A549 (cell line): ENCODE data around the gene CACUL1. TPM values are rescaled to one million over a fixed set of nuclear protein-coding genes. Genes with fewer than 3 reads are reported as not detected.

Experiments used
- CBX8 ChIP-seq: fragments of 200-600 bp; sonication (generic); IDR thresholded peaks from 2 replicates; pipeline ENCODE4 v1.6.1; 2016
- EHF ChIP-seq: fragments of 250-450 bp; sonication (Bioruptor Pico); IDR thresholded peaks from 2 replicates; pipeline ENCODE4 v1.5.0; 2020; ENCODE audit warnings: mild to moderate bottlenecking
- ESRRA ChIP-seq: fragments of 150-350 bp; IDR thresholded peaks from 2 replicates; pipeline ENCODE4 v1.6.1; 2014; ENCODE audit warnings: mild to moderate bottlenecking, low read length, borderline replicate concordance
- FOSL2 ChIP-seq, 2 experiments: fragments of 450-650 bp in 1 of 2; fragments of >200 bp in 1 of 2; sonication (Bioruptor Twin) in 1 of 2; formaldehyde crosslinking; IDR thresholded peaks; 2 replicates each; pipeline versions ENCODE4 v1.5.0 to v1.6.1; 2016 to 2020; ENCODE audit warnings: mild to moderate bottlenecking in 1 of 2, moderate library complexity in 1 of 2
- GATA3 ChIP-seq: IDR thresholded peaks from 2 replicates; pipeline ENCODE4 v1.6.1; 2012; ENCODE audit warnings: borderline replicate concordance
- HDAC2 ChIP-seq: fragments of 200-600 bp; sonication (generic); IDR thresholded peaks from 2 replicates; pipeline ENCODE4 v1.6.1; 2016
- HOXA7 ChIP-seq: fragments of 250-450 bp; sonication (Bioruptor Pico); IDR thresholded peaks from 2 replicates; pipeline ENCODE4 v1.5.0; 2020; ENCODE audit warnings: mild to moderate bottlenecking, moderate library complexity
- MAFK ChIP-seq: fragments of 450-650 bp; IDR thresholded peaks from 2 replicates; pipeline ENCODE4 v1.6.1; 2014; ENCODE audit not compliant: partially characterized antibody
- NR3C1 ChIP-seq: fragments of >200 bp; sonication (Bioruptor Twin); formaldehyde crosslinking; IDR thresholded peaks from 3 replicates; pipeline ENCODE4 v1.6.1; 2017
- PHF8 ChIP-seq: fragments of 200-600 bp; sonication (generic); IDR thresholded peaks from 2 replicates; pipeline ENCODE4 v1.6.1; 2016; ENCODE audit warnings: low read depth, mild to moderate bottlenecking, antibody characterized with exemption, moderate library complexity, borderline replicate concordance
- RAD21 ChIP-seq, 2 experiments: fragments of >200 bp in 1 of 2; sonication (Bioruptor Twin) in 1 of 2; formaldehyde crosslinking in 1 of 2; IDR thresholded peaks in 1 of 2; conservative IDR thresholded peaks in 1 of 2; 2 replicates in 1 of 2; 3 replicates in 1 of 2; pipeline ENCODE4 v1.6.1; 2012 to 2018; ENCODE audit warnings: inconsistent platforms in 1 of 2
- RCOR1 ChIP-seq: fragments of 150-350 bp; IDR thresholded peaks from 2 replicates; pipeline ENCODE4 v1.6.1; 2014; ENCODE audit warnings: antibody characterized with exemption, low read length, low read depth
- RFX5 ChIP-seq: fragments of 450-650 bp; IDR thresholded peaks from 2 replicates; pipeline ENCODE4 v1.7.1; 2014; ENCODE audit warnings: antibody characterized with exemption, mild to moderate bottlenecking, moderate library complexity
- SMC3 ChIP-seq: fragments of >200 bp; sonication (Bioruptor Twin); formaldehyde crosslinking; IDR thresholded peaks from 3 replicates; pipeline ENCODE4 v1.6.1; 2018; ENCODE audit warnings: inconsistent platforms
- SREBF2 ChIP-seq: fragments of 450-650 bp; IDR thresholded peaks from 2 replicates; pipeline ENCODE4 v1.6.1; 2014; ENCODE audit warnings: mild to moderate bottlenecking, moderate library complexity
- TP53 ChIP-seq: fragments of 250-450 bp; sonication (Bioruptor Pico); IDR thresholded peaks from 2 replicates; pipeline ENCODE4 v1.5.0; 2021; ENCODE audit warnings: mild to moderate bottlenecking, moderate library complexity
- polyA plus RNA-seq, 4 experiments: library from polyadenylated mRNA; depleted of rRNA in 3 of 4; stranded (reverse); fragments of >200 nt; fragmentation: RNase III in 1 of 4; extraction: RNeasy Plus Mini Kit Qiagen cat#74134 plus additional on column Dnase treatment in 1 of 4; gene quantifications; 2 replicates in 3 of 4; 3 replicates in 1 of 4; pipeline ENCODE4 v1.2.3, GENCODE V29; 2011 to 2017
- TF ChIP-seq, protein P1 (sequence below): fragments of 150-350 bp; IDR thresholded peaks from 2 replicates; pipeline ENCODE4 v1.6.1; 2014; ENCODE audit warnings: low read depth, mild to moderate bottlenecking, low read length
- TF ChIP-seq, protein P2 (sequence below): fragments of 250-450 bp; sonication (Bioruptor Pico); IDR thresholded peaks from 2 replicates; pipeline ENCODE4 v1.5.0; 2020; ENCODE audit warnings: low read depth, mild to moderate bottlenecking, moderate library complexity
- TF ChIP-seq, protein P3 (sequence below): IDR thresholded peaks from 2 replicates; pipeline ENCODE4 v1.6.1; 2012; ENCODE audit warnings: low read depth, borderline replicate concordance
- TF ChIP-seq, protein P4 (sequence below): IDR thresholded peaks from 2 replicates; pipeline ENCODE4 v1.6.1; 2012
- TF ChIP-seq, protein P5 (sequence below): fragments of >200 bp; sonication (Bioruptor Twin); formaldehyde crosslinking; IDR thresholded peaks from 2 replicates; pipeline ENCODE4 v1.6.1; 2016
- TF ChIP-seq, protein P6 (sequence below): fragments of 200-600 bp; sonication (generic); IDR thresholded peaks from 2 replicates; pipeline ENCODE4 v1.6.1; 2016; ENCODE audit warnings: antibody characterized with exemption, mild to moderate bottlenecking, moderate library complexity

CACUL1 gene
- polyA plus RNA-seq, 2 of the 4 experiments (the other 2 are of a cell fraction) = 8.7 to 15.6 TPM

DNA sequence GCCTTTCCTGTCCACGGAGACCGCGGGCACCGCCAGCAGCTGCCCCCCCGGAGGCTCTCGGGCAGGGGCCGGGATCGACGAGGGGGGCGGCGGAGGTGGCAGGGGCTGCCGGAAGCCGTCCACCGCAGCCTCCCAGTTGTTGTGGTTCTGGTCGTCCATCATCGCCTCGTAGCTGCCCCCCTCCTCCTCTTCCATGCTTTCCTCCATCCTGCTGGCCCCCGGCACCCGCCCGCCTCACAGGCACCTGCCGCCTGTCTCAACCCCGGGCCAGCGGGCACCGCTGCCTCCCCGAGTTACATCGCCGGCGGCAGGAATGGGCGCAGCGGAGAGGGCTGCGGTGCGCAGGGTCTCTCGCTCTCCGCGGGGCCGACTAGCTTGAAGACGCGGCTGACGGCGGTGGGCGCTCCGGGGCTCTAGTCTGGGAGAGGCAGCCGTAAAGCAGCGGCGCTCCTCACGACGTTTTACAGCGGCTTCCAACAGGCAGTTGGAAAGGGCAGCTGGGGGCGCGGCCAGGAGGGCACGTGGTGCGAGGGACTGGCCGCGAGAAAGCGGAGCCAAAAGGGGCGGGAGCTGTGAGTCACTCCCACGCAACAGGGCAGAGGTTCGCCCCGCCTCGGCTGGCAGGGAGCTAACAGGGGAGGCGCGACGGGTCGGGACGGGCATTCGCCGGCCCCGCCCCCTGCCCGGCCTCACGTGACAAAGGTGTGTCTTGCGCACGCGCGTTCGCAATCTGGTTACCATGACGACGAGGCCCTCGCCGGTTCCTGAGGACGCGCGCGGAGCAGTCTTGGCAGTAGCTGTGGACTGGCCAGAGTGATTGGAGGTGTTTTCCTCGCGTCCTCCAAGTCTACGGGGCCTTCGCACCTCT lies at the start of gene CACUL1 (continued):
- TF ChIP-seq FOSL2 (IDR thresholded peaks at IDR 0.05) (no peak), FOSL2 (CRISPR knock-in tag; IDR thresholded peaks at IDR 0.05) (peak; percentile 93), TP53 (no peak), RCOR1 (no peak), RFX5 (peak; percentile 91), PHF8 (0 out of 2 replicates have a peak, but pooled peaks have one; percentile 21), EHF (CRISPR knock-in tag) (no peak), HDAC2 (no peak), GATA3 (peak; percentile 37; the same call in 1 of the 2 replicates), SMC3 (no peak; the same call in 2 of the 3 replicates), MAFK (no peak), HOXA7 (CRISPR knock-in tag) (no peak), RAD21 (conservative IDR thresholded peaks at IDR 0.05 in 1 of 2, IDR thresholded peaks at IDR 0.05 in 1 of 2) (0 out of 5 replicates have a peak, but pooled peaks of 1 of the 2 experiments have one; percentile 2), CBX8 (no peak), ESRRA (no peak), NR3C1 (no peak), SREBF2 (no peak)
- TF ChIP-seq, protein P1, sequence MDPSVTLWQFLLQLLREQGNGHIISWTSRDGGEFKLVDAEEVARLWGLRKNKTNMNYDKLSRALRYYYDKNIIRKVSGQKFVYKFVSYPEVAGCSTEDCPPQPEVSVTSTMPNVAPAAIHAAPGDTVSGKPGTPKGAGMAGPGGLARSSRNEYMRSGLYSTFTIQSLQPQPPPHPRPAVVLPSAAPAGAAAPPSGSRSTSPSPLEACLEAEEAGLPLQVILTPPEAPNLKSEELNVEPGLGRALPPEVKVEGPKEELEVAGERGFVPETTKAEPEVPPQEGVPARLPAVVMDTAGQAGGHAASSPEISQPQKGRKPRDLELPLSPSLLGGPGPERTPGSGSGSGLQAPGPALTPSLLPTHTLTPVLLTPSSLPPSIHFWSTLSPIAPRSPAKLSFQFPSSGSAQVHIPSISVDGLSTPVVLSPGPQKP = no peak
- TF ChIP-seq, protein P2, sequence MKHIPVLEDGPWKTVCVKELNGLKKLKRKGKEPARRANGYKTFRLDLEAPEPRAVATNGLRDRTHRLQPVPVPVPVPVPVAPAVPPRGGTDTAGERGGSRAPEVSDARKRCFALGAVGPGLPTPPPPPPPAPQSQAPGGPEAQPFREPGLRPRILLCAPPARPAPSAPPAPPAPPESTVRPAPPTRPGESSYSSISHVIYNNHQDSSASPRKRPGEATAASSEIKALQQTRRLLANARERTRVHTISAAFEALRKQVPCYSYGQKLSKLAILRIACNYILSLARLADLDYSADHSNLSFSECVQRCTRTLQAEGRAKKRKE (CRISPR knock-in tag) = no peak
- TF ChIP-seq, protein P3, sequence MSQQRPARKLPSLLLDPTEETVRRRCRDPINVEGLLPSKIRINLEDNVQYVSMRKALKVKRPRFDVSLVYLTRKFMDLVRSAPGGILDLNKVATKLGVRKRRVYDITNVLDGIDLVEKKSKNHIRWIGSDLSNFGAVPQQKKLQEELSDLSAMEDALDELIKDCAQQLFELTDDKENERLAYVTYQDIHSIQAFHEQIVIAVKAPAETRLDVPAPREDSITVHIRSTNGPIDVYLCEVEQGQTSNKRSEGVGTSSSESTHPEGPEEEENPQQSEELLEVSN = peak; percentile 32; the same call in 1 of the 2 replicates
- TF ChIP-seq, protein P4, sequence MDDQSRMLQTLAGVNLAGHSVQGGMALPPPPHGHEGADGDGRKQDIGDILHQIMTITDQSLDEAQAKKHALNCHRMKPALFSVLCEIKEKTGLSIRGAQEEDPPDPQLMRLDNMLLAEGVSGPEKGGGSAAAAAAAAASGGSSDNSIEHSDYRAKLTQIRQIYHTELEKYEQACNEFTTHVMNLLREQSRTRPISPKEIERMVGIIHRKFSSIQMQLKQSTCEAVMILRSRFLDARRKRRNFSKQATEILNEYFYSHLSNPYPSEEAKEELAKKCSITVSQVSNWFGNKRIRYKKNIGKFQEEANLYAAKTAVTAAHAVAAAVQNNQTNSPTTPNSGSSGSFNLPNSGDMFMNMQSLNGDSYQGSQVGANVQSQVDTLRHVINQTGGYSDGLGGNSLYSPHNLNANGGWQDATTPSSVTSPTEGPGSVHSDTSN = peak; percentile 46; the same call in 1 of the 2 replicates
- TF ChIP-seq, protein P5, sequence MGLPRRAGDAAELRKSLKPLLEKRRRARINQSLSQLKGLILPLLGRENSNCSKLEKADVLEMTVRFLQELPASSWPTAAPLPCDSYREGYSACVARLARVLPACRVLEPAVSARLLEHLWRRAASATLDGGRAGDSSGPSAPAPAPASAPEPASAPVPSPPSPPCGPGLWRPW = no peak
- TF ChIP-seq, protein P6, sequence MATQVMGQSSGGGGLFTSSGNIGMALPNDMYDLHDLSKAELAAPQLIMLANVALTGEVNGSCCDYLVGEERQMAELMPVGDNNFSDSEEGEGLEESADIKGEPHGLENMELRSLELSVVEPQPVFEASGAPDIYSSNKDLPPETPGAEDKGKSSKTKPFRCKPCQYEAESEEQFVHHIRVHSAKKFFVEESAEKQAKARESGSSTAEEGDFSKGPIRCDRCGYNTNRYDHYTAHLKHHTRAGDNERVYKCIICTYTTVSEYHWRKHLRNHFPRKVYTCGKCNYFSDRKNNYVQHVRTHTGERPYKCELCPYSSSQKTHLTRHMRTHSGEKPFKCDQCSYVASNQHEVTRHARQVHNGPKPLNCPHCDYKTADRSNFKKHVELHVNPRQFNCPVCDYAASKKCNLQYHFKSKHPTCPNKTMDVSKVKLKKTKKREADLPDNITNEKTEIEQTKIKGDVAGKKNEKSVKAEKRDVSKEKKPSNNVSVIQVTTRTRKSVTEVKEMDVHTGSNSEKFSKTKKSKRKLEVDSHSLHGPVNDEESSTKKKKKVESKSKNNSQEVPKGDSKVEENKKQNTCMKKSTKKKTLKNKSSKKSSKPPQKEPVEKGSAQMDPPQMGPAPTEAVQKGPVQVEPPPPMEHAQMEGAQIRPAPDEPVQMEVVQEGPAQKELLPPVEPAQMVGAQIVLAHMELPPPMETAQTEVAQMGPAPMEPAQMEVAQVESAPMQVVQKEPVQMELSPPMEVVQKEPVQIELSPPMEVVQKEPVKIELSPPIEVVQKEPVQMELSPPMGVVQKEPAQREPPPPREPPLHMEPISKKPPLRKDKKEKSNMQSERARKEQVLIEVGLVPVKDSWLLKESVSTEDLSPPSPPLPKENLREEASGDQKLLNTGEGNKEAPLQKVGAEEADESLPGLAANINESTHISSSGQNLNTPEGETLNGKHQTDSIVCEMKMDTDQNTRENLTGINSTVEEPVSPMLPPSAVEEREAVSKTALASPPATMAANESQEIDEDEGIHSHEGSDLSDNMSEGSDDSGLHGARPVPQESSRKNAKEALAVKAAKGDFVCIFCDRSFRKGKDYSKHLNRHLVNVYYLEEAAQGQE = no peak
- TF ChIP-seq, all 56 proteins: peak for 14
